ENCODE data around the gene HRH4.

DNA sequence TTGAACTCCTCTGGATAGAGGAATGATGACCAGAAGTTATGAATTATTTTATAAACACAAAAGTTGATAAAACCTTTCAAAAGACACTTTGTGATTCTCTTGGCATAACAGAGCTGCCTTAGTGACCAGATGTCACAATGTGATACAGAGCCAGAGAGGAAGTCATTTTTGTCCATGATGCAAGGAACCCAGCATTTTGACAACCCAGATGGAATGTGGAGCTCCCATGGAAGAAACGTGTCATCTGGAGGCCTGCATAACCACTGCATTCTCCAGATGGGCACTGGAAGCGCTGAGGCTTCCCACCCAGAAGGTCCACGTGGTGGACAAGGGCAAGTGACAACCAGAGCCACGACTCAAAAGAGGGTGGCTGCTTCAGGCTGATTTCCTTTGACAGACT is 30.1 kb downstream of the HRH4 start:
- TF ChIP-seq TAF1 (IDR thresholded peaks at IDR 0.05; ENCODE audit: borderline replicate concordance, insufficient read depth, low read length), result no peak
- TF ChIP-seq, protein P1, sequence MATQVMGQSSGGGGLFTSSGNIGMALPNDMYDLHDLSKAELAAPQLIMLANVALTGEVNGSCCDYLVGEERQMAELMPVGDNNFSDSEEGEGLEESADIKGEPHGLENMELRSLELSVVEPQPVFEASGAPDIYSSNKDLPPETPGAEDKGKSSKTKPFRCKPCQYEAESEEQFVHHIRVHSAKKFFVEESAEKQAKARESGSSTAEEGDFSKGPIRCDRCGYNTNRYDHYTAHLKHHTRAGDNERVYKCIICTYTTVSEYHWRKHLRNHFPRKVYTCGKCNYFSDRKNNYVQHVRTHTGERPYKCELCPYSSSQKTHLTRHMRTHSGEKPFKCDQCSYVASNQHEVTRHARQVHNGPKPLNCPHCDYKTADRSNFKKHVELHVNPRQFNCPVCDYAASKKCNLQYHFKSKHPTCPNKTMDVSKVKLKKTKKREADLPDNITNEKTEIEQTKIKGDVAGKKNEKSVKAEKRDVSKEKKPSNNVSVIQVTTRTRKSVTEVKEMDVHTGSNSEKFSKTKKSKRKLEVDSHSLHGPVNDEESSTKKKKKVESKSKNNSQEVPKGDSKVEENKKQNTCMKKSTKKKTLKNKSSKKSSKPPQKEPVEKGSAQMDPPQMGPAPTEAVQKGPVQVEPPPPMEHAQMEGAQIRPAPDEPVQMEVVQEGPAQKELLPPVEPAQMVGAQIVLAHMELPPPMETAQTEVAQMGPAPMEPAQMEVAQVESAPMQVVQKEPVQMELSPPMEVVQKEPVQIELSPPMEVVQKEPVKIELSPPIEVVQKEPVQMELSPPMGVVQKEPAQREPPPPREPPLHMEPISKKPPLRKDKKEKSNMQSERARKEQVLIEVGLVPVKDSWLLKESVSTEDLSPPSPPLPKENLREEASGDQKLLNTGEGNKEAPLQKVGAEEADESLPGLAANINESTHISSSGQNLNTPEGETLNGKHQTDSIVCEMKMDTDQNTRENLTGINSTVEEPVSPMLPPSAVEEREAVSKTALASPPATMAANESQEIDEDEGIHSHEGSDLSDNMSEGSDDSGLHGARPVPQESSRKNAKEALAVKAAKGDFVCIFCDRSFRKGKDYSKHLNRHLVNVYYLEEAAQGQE (IDR thresholded peaks at IDR 0.05; ENCODE audit: insufficient read depth in 1 of 2, low read depth in 2 of 2, low read length in 2 of 2), result no peak
